HG02642 (cell line): ENCODE results near the gene SNX17.
"Not testable (repeated sequence)": the region's sequence is repeated elsewhere in the genome, so short reads cannot be mapped to it uniquely, and the experiment has no call there.

Experiments used
- ATAC-seq: cut with Tn5 transposase; IDR thresholded peaks from one replicate; pipeline ENCODE4 v1.9.1; 2021; ENCODE audit warnings: mild to moderate bottlenecking; ENCODE audit not compliant: unreplicated experiment, poor library complexity

The SNX17 gene

DNA sequence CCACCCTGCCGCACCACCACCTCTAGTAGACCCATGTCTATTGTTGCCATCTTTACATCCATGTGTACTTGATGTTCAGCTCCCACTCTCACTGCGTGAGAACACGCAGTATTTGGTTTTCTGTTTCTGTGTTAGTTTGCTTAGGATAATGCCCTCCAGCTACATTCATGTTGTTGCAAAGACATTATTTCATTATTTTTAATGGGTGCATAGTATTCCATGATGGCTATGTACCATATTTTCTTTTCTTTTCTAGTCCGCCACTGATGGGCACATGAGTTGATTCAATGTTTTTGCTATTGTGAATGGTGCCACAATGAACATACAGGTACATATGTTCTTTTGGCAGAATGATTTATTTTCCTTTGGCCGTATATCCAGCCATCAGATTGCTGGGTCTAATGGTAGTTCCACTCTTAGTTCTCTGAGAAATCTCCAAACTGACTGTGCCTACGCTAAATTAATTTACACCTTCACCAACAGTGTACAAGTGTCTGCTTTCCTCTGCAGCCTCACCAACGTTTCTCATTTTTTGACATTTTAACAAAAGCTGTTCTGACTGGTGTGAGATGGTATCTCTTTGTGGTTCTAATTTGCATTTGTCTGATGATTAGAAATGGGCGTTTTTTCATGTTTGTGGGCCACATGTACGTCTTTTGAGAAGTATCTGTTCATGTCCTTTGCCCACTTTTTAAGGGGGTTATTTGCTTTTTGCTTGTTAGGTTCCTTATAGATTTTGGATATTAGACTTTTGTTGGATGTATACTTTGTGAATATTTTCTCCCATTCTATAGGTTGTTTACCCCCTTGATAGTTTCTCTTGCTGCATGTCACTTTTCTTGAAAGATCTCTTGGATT lies 20.6 kb downstream of the SNX17 start:
- no peak for ATAC-seq

GRCh38 chr2:27393225-27393624 lies 22.8 kb downstream of the SNX17 start:
- ATAC-seq = no peak

DNA sequence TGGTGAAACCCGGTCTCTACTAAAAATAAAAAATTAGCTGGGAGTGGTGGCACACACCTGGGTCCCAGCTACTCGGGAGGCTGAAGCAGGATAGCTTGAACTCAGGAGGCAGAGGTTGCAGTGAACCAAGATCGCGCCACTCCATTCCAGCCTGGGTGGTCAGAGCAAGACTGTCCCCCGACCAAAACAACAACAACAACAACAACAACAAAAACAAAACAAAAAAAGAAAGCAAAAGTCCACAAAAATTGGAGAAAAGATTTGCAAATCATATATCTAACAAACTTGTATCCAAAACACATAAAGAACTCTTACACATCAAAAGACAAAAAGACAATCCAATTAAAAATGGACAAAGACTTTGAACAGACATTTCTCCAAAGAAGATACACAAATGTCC lies 28.5 kb downstream of the SNX17 start:
- ATAC-seq = no peak

- ATAC-seq = no peak
These were observed 30.1 kb downstream of the SNX17 start for GRCh38 chr2:27400348-27401135.

DNA sequence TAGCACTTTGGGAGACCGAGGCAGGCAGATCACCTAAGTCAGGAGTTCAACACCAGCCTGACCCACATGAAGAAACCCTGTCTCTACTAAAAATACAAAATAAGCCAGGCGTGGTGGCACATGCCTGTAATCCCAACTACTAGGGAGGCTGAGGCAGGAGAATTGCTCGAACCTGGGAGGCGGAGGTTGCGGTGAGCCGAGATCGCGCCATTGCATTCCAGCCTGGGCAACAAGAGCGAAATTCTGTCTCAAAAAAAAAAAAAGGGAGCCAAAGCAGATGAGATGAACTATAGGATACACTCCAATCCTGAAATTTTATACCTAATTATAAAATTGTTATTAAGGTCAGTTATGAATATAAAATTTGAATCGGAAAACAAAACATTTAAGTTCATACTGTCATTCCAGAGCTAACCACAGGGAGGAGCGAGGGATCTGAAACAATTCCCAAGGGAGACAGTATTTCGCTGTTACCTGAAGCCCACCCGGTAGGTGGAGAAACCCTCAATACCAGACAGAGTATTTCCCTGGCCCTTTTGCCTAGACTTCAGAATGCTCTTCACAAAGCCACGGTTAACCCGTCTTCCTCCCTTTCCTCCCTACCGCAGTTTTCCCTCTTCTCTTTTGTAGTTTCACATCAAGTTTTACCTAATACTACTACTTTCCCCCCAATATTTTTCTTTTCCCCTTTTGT lies 37.5 kb downstream of the SNX17 start:
- no peak for ATAC-seq

- peak; percentile 24 for ATAC-seq
These were observed 38.3 kb downstream of the SNX17 start for GRCh38 chr2:27408601-27409320.

- ATAC-seq = peak; percentile 96
These were observed 39.1 kb downstream of the SNX17 start, which contains the start of gene PPM1G for GRCh38 chr2:27409321-27410073. Gene PPM1G (minus strand): TSS chr2:27409591. CDS start chr2:27409422, 169 bp downstream.

DNA sequence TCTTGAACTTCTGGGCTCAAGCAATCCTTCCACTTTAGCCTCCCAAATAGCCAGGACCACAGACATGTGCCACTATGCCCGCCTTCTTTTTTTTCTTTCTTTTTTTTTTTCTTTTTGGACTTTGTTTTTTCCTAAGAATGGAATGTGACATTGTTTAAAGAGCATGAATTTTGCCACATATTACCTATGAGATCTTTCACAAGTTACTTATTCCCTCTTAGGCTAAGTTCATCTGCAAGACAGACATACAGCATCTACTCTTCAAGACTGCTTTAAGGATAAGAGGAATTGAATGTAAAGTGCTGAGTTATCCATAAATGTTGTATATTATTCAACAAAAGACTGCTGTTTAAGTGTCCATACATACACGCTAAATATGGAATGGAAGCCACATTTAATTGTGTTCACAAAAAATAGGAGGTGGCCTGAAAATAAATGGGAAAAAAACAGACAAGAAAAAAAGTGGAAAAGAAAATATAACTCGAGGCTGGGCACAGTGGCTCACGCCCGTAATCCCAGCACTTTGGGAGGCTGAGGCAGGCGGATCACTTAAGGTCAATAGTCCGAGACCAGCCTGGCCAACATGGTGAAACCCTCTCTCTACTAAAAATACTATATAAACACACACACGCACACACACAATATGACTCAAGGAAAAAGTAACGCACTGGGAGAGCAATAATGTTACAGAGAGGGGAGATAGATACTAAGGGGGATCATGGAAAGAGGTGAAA lies 42.2 kb downstream of the SNX17 start:
- no peak for ATAC-seq

- no peak for ATAC-seq
These were observed 45.7 kb downstream of the SNX17 start for GRCh38 chr2:27416151-27416550.

- no peak for ATAC-seq
These were observed 50.6 kb downstream of the SNX17 start for GRCh38 chr2:27420996-27421395.

DNA sequence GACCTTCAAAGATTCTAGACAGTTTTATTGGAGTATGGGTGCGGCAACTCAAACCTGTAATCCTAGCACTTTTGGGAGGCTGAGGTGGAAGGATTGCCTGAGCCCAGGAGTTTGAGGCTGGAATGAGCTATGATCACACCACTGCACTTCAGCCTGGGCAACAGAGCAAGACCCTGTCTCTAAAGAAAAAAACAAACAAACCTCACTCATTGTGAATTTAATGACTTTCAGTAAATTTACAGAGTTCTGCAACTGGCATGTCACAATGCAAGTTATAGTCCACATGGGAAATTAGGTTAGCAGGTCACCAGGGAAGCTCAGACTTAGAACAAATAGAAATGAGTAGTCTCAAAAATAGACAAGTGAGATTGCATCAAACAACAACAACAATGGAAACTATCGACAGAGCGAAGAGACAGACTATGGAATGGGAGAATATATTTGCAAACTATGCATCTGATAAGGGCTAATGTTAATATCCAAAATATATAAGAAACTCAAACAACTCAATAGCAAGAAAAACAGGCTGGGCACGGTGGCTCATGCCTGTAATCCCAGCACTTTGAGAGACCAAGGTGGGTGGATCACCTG lies 51.3 kb downstream of the SNX17 start:
- no peak for ATAC-seq

- ATAC-seq = no peak
These were observed 52.5 kb downstream of the SNX17 start for GRCh38 chr2:27422958-27423357.

DNA sequence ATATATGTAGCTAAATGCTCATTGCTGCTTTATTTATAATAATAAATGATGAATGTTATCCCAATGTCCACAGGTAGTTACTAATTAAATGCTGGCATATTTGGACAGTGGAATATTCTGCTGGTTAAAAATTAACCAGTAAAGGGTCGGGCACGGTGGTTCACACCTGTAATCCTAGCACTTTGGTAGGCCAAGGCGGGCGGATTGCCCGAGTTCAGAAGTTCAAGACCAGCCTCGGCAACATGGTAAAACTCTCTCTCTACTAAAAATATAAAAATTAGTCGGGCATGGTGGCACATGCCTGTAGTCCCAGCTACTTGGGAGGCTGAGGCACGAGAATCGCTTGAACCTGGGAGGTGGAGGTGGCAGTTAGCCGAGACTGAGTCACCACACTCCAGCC lies 54.6 kb downstream of the SNX17 start:
- not testable (repeated sequence) for ATAC-seq
